ENCODE measurements around the gene ADCYAP1R1.

The ADCYAP1R1 gene

DNA sequence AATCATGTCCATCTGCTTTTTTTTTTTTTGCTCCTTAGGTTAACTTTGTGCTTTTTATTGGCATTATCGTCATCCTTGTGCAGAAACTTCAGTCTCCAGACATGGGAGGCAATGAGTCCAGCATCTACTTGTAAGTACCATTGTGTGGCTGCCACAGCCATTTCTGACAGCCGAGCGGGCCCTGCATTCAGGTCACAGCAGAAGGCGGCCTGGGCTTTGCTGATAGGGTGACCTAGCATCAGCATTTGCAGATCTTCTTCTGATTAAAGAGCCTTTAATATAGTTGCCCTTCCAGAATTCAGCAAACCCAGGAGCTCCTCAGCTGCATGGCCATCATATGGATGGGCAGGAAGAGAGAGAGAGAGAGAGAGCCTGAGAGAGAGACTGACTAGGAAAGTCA, 40.5 kb downstream of the ADCYAP1R1 start:
- no peak for DNase-seq

DNA sequence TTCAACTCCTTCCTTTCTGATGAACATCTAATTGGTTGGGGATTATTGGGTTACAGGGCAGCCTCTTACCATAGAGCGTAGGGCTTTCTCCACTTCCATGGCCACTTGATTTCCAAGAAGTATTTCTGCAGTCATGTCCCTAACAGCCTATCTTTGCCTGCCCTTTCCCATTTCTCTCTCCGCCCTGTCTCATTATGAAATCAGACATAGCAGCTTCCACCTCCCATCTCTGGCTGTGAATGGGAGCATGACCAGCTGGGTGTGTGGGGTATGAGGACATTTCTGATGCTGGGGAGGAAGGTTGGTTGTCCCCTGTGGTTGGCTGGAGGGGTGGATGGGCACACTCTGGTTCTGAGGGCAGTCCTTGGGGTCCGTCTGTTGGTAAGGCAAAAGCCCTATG, 41.2 kb downstream of the ADCYAP1R1 start:
- no peak for DNase-seq

DNA sequence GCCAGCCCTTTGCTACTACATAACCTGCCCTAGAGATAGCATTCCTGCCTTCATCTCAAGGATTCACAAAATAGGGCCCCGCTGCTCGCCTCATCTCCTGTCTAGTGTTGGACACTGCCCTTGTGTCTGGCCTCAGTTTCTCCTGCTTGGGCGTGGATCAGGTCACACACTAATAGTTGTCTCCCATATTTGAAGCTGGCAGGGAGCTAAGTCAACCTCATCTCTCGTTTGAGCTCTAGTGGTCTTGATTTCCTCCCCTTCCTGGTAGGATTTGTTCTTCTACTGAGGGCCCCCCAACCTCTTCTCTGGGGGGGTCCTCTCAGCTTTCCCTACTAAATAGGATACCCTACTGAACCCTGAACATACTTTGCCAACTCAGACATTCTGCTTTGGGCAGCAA, 42.2 kb downstream of the ADCYAP1R1 start:
- no peak for DNase-seq

DNA sequence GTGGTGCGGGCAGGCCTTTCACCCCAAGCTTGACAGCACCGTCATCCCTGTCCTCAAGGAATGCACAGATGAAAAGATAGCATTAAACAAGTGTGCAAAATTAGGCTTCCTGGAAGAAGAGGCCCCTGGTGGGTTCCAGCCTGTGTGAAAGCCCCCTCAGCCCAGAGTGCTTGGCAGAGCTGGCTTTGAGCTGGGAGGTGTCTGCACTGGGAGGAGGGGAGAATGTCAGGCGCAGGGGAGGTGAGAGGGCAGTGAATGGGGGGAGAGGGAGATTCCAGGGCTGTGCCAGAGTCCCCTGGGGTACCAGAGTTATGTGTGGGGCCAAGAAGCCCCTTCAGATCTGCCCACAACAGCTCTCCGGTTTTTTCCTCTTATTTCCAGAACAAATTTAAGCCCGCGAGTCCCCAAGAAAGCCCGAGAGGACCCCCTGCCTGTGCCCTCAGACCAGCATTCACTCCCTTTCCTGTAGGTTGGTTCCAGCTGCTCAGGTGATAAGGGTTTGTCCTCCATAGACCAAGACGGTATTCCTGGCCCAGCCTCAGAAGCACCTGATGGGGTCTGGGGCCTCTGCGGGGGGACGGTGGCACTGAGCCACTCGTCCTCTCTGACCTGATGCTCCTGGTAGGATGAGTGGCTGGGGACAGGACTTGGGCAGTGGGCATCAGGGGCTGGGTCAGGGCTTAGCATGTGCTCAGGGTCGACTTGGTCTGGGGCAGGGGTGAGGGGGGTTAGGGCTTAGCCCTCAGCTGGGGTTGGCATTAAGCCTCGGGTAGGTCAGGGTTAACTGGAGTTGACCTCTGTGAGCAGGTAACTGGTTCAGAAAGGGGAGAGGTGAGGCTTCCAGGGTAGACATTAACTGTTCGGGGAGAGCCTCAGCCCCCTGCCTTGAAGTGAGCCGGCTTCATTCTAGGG, 43.4 kb downstream of the ADCYAP1R1 start:
- no peak for DNase-seq

DNA sequence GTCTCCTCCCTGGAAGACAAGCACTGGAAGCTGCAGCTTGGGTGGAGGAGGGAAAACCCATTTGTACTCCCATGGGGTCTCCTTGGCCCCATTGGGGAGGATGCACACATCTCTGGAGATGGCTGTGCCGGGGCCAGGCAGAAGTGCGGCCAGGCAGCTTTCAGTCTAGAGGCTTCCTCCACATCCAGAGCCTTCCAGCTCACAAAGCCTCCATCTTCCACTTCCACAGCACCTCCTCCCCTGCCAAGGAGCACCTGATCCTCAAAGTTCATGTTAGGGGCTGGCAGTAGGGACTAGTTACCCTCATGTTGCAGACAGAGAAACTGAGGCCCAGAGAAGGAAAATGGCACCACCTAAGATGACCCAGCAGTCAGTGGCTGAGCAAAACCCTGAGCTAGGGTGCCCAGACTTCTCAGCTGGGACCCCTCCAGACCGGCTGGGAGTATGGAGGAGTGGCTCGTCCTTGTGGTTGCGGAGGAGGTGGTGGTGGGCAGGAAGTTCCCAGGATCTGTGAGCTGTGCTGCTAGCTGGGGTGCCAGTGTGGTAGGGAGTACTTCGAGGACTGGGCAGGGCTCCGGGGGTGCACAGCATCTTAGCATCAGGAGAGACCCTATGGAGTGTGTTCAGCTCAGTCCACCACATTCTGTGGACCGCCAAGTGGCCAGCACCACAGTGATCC, 44.2 kb downstream of the ADCYAP1R1 start:
- DNase-seq: no peak

DNA sequence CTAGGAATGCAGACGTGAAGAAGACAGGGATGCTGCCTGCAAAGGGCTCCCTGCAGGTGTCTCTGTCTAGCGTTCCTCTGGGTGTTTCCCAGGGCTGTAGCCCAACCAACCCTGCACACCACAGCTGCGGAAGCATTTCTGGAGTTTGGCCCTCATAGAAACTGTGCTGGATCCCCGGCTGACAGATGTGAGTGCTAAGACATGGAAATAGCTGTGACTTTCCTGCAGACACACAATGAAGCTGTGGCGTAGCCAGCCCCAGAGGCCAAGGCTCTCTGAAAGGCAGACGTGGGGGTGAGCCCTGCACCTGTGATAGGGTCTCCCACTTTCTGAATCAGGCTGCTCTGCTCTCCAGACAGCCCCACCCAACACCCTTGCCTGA, 44.8 kb downstream of the ADCYAP1R1 start:
- no peak for DNase-seq

DNA sequence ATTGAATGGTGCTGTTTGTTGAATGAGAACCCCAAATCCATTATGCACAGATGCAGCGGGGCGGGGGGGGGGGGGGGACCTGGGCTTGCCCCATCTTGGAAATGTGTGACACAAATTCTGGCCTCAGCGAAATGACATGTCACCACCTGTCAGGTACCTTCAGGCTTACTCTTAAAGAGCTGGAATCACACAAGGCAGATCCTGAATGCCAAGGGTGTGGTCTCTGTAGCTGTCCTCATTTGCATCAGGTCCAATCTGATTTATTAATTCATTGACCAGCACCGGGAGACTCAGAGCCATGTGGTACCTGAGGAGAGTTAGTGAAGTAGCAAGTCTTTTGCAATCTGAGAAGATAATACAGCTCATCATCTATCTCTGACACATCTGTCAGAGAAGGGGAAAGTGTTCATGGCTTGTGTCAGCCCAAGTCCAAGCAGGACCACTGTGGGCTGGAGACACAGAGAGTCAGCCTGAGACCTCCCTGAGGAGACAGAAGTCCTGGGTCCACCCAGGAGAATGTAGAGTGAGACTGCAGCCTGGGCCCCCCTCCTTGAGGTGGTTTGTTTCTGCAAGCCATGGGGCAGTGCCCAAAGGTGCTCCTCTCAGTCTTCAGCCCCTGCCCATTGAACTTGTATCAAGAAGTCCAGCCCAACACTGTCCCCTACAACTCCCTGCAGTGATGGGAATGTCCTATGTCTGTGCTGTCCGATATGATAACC, 46.7 kb downstream of the ADCYAP1R1 start:
- no peak for DNase-seq

DNA sequence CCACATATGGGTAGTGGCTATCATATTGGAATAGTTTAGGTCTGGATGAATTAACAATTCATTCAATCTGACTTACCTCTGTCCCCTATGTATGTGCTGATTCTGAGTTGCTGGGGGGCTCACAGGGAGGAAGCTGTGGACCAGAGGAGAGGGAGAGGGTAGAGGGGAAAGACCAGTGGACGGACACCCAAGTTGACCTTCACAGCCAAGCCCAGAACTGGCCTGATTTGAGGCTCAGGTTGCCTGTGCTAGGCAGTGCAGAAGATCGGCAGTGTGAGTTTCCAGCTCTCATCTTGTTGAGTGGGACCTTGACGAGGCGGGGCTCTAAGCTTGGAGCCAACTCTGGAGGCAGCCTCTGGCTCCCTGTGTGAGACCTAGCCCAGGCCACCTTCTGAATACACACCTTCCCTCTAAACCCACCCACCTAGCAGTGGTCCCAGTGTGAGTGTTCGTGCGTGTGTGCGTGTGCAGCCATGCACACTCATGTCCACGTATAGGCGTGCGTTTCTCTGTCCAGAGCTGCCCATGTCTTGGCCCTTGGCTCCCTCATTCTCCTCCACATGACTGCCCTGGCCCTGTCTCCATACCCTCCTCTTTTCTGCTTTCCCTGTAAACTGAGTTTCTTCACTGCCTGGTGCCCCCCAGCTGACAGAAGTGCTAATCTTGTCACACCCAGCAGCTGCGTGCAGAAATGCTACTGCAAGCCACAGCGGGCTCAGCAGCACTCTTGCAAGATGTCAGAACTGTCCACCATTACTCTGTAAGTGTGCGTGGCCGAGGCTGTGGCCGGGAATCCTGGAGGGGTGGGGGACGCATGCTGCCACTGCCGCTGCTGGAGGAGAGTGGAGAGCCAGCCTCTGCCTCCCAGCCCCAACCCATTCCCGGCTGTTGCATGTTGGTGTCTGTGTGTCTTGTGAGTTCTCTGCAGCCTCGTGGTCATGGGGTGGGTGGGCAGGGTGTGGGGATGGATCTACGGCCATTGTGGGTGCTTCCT, 47.6 kb downstream of the ADCYAP1R1 start:
- DNase-seq: no peak

DNA sequence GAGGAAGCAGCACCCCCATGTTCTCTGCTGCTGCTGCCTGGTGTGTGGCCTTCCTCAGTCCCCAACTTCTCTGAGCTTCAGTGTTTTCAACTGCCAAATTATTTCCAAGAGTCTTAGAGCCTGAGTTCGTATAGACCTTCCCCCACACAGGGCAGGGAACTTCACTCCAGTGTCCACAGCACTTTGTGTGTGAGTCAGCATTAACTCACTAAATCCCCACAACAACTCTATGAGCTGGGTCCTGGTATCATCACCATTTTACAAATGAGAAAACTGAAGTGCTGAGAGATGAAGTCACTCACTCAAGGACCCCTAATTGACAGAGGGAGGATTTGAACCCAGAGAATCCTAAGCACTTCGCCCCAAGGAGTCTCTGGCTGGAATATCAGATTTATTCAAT, 48.3 kb downstream of the ADCYAP1R1 start:
- no peak for DNase-seq

DNA sequence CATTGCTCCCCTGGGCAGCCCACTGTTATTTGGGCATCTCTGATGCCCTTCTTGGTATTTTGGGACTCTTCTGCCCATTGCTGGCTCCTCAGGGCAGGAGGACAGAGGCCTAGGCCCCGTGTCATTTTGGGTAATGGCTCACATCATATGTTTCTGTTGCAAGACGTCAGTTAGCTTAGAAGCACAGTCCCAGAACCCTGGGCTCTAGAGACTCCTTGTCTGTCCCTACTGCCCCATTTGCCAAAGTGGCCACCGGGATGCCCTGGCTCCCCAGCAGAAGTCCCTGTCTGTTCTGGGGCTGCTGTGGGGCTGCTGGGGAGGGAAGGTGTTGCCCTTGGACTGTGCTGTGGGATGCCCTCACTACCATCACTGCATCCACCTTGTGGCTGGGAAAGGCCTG, 48.8 kb downstream of the ADCYAP1R1 start:
- DNase-seq: no peak

DNA sequence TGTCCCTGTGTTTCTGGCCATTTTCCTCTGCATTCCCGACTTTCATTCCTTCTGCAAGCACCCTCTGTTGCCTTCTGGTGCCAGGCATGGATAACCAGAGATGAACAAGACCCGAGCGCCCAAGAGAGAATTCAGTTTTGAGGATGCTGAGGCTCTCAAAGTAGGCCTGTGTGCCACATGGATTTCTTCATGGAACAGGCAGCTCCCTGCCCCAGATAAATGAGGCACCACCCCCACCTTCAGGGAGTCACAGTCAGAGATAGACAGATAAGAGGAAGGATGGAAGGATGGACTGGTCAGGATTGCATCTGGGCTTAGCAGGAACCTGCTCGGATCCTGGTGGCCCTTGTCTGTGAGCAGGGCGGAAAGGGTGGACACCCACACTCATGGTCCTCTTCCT, 49.4 kb downstream of the ADCYAP1R1 start:
- no peak for DNase-seq

DNA sequence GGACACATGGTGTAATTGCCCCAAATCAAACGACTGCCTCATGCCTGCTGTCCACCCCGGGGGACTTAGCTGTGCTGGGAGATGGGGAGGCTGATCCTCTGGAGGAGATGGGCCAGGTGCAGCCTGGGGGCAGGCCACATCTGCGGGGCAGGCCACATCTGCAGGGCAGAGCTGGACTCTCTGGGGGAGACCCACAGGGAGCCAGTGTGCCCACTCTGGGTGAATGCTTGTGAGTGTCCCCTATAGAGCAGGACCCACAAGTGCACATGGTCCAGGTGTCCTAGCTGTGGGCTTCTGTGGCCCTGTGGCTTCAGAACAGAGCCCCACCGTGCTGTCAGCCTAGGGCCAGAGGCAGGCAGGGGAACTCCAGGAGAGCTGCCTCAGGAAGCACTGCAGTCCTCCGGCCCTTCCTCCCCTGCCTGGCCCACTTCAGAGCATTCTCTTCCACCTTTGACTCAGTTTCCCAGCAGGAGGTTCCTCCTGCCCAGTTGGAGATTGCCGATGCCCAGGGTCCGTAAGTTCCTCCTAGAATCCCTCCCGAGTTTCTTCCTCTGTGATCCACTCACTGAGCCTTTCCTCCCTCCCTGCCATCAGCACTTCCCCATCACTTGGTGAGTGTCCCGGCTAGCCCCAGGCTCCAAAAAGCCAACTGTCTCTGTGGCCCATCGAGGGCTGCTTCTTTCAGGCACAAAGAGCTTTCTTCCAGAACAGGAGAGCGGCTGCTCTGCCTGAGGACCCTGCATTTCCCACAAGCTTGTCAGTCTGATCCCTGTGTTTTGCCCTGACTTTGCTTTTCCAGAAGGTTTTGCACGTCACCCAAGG, 50.3 kb downstream of the ADCYAP1R1 start:
- no peak for DNase-seq

DNA sequence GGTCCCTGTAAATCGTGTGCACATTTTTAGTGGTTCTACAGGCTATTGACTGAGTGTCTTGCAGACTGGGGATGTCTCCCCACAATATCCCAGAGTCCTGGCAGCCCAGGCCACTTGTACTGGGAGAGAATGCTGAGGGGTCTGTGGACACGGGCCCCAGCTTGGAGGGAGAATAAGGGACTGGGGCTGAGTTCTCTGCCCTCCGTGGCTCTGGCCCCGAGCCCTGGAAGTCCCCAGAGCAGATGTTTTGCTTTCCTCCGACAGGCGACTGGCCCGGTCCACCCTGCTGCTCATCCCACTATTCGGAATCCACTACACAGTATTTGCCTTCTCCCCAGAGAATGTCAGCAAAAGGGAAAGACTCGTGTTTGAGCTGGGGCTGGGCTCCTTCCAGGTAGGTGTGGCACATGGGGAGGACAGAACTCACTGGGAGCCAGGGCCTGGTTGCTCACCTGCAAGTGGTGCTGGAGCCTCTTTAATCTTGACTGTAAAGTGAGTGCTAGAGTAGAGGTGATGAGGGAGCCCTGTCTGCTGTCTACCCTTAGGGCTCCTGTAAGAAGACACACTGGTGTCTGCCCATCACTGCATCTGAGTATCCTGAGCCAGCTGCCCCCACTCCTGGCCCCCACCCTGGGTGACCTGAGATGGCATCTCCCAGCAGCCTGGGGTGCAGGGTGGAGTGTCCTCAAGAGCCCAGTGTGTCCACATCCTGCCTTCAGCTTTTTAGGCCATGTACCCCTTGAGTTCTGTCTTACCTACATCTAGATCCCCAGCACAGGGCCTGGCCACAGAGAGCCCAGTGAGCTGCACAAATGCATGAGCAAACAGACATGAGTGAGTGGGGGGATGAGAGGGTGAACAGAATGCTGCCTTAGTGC, 51.1 kb downstream of the ADCYAP1R1 start:
- DNase-seq: no peak

DNA sequence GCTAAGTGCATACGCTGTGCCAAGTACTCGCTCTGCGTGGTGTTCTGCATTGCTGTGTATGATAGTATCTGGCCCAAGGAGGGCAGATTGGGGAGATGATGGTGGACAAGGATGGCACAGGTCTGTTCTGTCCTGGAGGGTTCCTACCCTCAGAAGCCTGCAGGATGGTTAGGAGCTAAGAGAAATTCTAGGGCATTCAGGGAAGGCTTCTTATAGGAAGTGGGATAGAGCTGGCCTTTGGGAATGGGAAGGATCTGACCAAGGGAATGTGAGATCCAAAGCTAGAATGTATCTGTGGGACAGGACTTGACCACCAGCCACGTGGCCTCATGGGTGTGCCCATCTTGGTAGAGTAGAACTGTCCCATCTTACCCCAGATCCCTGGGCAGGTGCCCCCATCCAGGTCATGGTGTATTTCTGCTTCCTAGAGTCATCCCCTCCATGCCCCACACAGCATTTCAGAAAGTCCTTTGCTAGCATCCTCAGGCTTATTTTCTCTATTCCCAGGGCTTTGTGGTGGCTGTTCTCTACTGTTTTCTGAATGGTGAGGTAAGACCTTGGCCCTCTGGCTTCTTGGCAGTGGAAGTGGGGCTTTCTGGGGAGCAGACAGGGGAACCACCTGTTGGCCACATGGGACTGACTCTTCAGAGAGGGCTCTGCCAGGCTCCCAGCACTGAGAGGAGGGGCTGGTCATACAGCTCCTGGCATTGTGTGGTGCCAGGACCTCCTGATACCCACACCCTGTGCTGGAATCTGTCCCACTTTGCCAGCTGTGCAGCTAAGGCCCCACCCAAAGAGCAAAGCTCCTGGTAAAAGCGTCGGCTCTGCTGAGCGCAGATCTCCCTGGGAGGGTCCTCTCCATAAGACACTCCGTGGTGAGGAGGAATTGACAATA, 52.5 kb downstream of the ADCYAP1R1 start:
- no peak for DNase-seq

DNA sequence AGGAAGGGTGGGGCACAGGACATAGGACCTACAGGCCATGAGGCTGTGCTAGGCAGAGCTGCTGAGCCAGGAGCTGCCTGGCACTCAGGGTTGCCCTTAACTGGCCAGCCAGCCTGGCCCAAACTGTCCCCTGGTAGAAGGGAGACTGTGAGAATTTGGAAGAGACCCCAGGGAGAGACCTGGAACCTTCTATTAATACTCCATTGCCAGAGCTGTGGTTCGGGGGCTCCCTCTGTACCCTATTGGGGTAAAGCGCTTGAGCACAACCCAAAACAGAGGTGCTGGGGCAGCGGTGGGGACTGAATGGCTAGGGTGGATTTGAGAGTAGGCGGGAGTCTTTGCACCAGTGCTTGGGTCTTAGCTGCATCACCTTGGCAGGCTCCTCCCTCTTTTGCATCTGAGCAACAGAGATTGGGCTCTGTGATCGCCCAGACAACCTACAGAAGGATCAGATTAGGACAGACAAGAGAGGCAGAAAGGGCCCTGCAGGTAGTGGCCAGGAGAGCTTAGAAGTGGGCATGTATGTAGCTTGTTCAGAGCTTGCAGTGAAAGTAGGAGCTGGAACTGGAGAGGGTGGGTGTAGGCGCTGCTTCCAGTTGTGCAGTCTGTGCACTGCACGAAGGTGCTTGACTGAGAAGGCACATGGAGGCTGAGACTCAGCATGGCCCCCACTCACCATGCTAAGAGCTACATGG, 53.3 kb downstream of the ADCYAP1R1 start:
- DNase-seq: no peak

DNA sequence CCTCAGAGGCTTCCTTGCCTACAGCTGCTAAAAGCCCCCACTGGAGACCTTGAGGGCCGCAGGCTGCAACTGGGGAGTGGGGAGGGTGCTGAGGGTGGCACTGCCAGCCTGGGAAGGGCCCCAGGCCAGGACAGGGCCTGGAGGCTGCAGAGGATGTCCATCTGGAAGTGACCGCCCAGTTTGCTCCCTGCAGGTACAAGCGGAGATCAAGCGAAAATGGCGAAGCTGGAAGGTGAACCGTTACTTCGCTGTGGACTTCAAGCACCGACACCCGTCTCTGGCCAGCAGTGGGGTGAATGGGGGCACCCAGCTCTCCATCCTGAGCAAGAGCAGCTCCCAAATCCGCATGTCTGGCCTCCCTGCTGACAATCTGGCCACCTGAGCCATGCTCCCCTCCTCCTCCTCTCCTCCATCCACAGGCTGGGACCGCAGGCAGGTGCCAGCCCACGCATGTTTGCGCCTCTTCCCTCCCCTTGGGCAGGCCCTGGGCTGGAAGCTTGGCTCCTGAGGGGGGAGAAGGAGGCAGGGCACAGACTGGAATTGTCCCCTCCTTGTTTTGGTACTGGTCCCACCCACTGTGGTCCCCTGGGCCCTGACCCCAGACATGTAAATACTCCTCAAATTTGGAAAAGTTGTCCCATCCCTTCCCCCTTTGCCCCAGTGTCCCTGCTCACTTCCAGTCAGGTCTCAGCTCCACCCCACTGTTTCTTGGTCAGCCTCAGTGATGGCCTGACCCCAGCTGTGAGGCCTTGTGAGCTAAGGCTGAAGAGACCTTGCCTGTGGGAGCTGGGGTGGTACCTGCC, 54.4 kb downstream of the ADCYAP1R1 start:
- no peak for DNase-seq

DNA sequence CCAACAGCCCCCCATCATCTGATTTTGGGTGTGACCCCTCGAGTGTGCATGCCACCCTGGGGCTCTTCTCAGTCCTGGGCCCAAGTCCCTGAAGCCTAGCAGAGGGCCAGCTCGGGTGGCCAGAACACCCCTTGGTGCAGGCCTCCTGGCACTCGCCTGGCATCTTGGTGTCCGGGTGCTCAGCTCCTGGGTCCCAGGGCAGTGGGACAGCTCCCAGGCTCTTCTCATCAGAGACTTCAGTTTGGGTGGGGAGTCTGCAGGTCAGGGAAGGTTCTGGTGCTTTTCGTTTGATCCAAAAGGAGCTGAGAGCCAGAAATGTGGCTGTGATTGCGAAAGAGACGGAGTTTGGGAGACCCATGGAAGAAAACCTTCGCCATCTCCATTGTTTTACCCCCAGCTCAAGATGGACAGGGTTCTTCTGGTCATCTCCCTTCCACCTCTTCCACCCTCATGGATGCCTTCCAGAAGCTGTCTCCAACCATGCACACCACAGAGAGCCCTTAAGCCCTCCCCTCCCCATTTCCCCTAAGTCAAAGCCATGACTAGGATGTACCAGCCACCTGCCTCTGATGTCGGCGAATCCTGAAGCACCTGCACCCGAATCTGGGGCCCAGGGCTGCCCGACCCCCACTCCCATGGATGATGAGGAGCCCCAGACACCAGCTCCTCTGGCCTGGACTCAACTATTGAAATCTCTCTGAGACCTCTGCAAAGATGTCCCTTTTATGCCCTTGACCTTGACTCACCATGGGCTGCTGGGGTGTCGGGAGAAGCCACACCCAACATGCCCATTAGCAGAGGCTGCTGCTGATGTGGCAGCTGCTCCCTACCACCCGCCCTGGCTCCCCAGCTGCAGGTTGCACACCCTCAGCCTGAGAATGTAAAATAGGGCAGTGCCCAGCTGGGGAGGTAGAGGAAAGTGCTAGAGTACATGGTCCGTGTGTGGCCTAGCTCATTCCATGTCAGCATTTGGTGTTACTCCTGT, 55.3 kb downstream of the ADCYAP1R1 start:
- DNase-seq: no peak
